ENCODE data around the gene DNAAF8.

Gene DNAAF8

DNA sequence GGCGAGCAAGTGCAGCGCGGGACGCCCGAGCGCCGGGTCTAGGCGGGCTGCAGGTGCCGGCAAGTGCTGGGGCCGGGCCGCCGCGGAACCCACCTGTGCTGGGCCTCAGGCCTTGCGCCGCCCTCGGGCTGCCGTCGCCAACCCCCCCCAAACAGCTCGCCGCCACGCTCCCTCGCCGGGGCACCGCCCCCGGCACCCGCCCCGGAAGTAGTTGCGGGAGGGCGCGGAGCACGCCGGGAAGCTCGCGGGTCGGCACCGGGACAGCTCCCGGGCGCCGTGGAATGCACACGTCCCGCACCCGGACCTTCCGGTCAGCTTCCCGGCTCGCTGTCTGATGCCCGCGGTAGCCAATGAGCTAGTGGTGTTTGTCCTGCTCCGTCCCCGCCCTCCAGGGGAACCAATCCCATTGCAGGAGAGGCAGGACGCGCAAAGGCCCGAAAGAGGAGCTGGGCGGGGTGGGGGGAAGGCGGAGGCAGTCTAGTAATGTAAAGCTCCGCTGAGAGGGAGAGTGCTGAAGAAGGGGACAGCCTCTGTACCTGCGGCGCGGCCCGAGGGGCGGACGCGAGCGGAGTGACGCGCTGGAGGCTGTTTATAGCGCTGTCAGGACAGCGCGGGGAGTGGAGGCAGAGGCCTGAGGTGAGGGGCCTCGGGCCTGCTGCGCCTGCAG lies at the start of gene DNAAF8, which contains the start of gene ANKS3:
TSS of gene DNAAF8 (plus strand) at position 475 of the 667 bp plus-strand sequence. CDS start 1,978 bp downstream, outside the sequence.
TSS of gene ANKS3 (minus strand) at position 209 of the 667 bp plus-strand sequence. CDS start 4,122 bp downstream, outside the sequence.
- DNase-seq (ENCODE audit: low read depth), result peak; percentile 90
- TF ChIP-seq, protein P1, sequence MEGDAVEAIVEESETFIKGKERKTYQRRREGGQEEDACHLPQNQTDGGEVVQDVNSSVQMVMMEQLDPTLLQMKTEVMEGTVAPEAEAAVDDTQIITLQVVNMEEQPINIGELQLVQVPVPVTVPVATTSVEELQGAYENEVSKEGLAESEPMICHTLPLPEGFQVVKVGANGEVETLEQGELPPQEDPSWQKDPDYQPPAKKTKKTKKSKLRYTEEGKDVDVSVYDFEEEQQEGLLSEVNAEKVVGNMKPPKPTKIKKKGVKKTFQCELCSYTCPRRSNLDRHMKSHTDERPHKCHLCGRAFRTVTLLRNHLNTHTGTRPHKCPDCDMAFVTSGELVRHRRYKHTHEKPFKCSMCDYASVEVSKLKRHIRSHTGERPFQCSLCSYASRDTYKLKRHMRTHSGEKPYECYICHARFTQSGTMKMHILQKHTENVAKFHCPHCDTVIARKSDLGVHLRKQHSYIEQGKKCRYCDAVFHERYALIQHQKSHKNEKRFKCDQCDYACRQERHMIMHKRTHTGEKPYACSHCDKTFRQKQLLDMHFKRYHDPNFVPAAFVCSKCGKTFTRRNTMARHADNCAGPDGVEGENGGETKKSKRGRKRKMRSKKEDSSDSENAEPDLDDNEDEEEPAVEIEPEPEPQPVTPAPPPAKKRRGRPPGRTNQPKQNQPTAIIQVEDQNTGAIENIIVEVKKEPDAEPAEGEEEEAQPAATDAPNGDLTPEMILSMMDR (conservative IDR thresholded peaks at IDR 0.05; ENCODE audit: low read depth, low read length), result no peak
- H3K4me3 ChIP-seq (ENCODE audit: low read length), result peak within 1 kb of the TSS; percentile 93

DNA sequence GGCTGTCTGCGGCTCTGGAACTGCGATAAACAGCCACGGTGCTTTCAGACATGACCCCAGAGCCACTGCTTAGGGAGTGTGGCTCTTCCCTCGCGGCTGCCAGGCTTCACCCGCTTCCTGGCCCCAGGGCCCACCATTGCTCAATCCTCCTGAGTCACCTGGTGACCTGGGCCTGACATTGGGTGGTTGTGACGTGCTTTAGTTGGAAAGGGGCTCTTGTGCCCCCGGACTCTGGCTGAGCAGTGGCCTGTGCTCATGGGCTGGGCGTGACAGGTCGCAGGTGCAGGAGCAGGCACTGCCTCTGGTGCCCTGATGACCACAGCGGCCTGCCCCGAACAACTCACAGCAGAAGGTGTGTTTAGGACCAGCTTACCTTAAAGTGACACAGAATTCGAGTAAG lies 49.6 kb upstream of the DNAAF8 start:
- DNase-seq (ENCODE audit: low read depth), result no peak
- H3K4me3 ChIP-seq (ENCODE audit: low read length), result no peak overlapping the region
- TF ChIP-seq, protein P1 (conservative IDR thresholded peaks at IDR 0.05; ENCODE audit: low read depth, low read length), result no peak

DNA sequence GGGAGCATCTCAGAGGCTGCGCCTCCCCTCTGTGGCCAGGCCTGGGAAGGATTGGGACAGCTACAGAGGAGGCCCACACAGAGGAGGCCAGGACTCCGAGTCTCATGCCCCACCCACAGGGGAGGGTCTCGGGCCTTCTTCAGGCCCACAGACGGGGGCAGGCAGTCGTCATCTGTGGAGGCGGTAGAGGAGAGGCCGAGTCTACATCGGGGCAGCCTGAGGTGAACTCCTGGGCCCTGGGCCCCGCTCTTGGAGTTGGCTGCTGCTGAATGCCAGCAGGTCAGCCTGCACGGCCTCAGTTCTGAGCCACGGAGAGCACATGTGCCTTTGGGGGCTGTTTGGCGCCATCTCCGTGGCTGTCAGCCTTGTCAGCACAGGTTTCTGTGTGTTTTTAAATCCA lies 49.0 kb upstream of the DNAAF8 start:
- TF ChIP-seq, protein P1 (conservative IDR thresholded peaks at IDR 0.05; ENCODE audit: low read depth, low read length), result no peak
- H3K4me3 ChIP-seq (ENCODE audit: low read length), result no peak overlapping the region
- DNase-seq (ENCODE audit: low read depth), result no peak

DNA sequence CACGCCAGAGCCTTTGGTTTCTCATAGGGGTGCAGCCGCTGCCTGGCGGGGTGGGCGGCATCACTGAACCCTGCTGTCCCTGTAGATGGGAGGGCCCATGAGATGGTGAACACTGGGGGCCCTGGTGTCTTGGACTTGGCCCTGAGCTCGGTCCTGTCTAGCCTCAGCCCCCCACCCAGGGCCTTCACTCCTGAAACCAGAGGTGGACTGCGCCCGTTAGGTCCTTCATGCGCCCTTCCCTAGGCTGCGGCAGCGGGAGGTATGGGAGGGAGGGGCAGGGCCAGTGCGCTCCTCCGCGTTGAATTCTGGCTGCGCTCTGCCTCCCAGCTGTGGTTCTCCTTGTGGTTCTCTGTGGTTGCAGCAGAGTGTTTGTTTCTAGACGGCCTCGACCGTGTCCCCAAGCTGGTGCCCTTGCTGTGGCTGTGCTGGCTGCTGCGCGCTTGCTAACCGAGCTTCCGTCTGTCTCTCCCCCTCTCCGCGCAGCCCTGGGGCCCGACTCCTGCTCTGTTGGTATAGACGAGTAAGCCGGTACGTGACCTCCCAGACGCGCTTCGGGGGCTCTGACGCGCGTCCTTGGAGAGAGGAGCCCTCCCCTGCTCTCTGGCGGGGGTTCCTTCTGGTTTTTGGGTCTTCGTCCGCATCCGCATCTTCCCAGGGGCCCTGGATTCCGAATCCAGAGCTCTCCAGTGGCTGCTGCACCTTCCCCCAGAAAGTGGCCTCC lies 48.4 kb upstream of the DNAAF8 start:
- no peak overlapping the region for H3K4me3 ChIP-seq (ENCODE audit: low read length)
- no peak for DNase-seq (ENCODE audit: low read depth)
- TF ChIP-seq, protein P1 (conservative IDR thresholded peaks at IDR 0.05; ENCODE audit: low read depth, low read length), result no peak

DNA sequence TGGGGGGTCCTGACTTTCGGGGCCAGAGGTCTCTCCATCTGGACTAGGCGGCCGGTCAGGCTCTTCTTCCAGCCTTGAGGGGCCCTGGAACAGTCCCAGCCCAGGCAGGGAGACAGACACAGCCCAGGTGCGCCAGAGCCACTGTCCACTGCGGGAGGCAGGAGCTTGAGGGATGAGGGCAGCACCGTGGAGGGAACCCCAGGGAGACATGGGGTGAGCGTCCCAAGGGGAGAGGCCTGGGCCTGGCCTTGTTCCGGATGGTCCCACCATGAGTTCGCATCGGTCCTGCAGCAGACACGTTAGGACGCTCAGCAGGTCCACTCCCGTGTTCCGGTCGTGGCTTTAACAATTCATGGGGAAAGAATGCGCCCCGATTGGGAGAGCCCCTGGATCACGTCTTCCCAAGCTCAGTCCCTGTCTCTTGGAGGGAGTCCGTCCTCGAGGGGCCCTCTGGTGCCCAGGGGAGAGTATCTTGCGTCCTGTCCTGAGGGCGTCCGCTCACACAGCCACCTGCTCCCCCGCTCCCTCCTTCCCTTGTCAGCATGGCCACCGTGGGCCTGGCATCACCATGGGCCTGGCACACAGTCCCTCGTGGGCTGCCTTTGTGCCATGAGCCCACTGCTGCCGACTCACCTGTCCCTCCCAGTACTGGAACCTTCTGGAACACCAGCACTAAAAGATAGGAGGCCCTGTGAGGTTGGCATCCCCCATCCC lies 47.7 kb upstream of the DNAAF8 start:
- TF ChIP-seq, protein P1 (conservative IDR thresholded peaks at IDR 0.05; ENCODE audit: low read depth, low read length), result no peak
- DNase-seq (ENCODE audit: low read depth), result no peak
- no peak overlapping the region for H3K4me3 ChIP-seq (ENCODE audit: low read length)

DNA sequence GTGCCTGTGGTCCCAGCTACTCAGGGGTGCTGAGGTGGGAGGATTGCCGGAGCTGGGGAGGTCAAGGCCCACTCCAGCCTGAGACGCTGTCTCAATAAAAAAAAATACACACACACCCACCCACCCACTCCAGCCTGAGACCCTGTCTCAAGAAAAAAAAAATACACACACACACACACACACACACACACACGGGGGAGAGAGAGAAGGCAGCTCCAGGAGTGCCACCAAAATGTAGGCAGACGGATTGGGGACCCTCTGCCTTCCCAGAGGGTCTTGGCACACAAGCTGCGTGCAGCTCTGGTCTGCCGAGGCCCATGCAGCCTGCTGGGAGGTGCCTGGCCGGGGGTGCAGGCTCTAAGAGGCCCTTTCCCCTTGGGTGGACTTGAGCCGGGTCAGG lies 46.9 kb upstream of the DNAAF8 start:
- no peak overlapping the region for H3K4me3 ChIP-seq (ENCODE audit: low read length)

More for the DNA sequence above, 46.9 kb upstream of the DNAAF8 start:
- TF ChIP-seq, protein P1 (conservative IDR thresholded peaks at IDR 0.05; ENCODE audit: low read depth, low read length), result no peak
- DNase-seq (ENCODE audit: low read depth), result no peak

Data from retinal pigment epithelial cell (primary cell).